ENCODE data around the gene OR4F15.

The OR4F15 gene

DNA sequence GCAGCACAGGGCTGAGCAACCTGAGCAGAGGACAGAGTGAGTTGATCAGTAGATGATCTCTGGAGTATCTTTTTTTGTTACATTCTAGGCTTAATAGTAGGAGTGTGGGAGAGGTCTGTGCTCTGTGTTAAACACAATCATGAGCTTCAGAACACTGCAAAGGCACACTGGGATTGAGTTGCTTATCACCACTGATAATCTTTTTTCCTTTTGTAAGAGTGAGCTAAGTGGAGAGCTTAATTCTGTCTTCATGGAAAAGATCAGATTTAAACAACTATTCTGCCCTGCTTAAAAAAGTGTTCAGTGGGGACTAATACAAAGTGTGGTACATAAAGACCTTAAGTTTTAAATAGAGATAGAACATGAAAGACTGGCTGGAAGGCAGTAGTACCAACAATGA is 7.6 kb upstream of the OR4F15 start:
- H3K36me3 ChIP-seq (ENCODE audit: insufficient read depth, low read length), result no peaks in the 10 kb centered on the region
- no peaks in the 10 kb centered on the region for H4K20me1 ChIP-seq (ENCODE audit: insufficient read depth, low read length)
- H3K9me2 ChIP-seq (ENCODE audit: low read depth, low read length), result no peaks in the 10 kb centered on the region
- H3K27me3 ChIP-seq (ENCODE audit: insufficient read depth, low read length), result no peaks in the 10 kb centered on the region
- no peak overlapping the region for H3K27ac ChIP-seq (ENCODE audit: low read depth, low read length, poor library complexity, severe bottlenecking)
- H3K4me3 ChIP-seq (ENCODE audit: low read depth, low read length, poor library complexity, severe bottlenecking), result no peak overlapping the region
- H3K4me2 ChIP-seq (ENCODE audit: low read length), result no peak overlapping the region
- no peak overlapping the region for H2AFZ ChIP-seq (ENCODE audit: low read length)
- no peak overlapping the region for H3K9ac ChIP-seq (ENCODE audit: low read length)
- H3K79me2 ChIP-seq (ENCODE audit: insufficient read depth, low read length), result no peaks in the 10 kb centered on the region
- no peaks in the 10 kb centered on the region for H3K4me1 ChIP-seq (ENCODE audit: insufficient read depth, low read length, severe bottlenecking)
- H3K9me3 ChIP-seq (ENCODE audit: low read length), result no peaks in the 10 kb centered on the region
- TF ChIP-seq, protein P1, sequence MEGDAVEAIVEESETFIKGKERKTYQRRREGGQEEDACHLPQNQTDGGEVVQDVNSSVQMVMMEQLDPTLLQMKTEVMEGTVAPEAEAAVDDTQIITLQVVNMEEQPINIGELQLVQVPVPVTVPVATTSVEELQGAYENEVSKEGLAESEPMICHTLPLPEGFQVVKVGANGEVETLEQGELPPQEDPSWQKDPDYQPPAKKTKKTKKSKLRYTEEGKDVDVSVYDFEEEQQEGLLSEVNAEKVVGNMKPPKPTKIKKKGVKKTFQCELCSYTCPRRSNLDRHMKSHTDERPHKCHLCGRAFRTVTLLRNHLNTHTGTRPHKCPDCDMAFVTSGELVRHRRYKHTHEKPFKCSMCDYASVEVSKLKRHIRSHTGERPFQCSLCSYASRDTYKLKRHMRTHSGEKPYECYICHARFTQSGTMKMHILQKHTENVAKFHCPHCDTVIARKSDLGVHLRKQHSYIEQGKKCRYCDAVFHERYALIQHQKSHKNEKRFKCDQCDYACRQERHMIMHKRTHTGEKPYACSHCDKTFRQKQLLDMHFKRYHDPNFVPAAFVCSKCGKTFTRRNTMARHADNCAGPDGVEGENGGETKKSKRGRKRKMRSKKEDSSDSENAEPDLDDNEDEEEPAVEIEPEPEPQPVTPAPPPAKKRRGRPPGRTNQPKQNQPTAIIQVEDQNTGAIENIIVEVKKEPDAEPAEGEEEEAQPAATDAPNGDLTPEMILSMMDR (IDR thresholded peaks at IDR 0.05; ENCODE audit: low read length), result no peak
- TF ChIP-seq EZH2 (IDR thresholded peaks at IDR 0.05; ENCODE audit: borderline replicate concordance, low read length), result no peak
- no peaks in the 10 kb centered on the region for H3F3A ChIP-seq (ENCODE audit: insufficient read depth, low read length)

DNA sequence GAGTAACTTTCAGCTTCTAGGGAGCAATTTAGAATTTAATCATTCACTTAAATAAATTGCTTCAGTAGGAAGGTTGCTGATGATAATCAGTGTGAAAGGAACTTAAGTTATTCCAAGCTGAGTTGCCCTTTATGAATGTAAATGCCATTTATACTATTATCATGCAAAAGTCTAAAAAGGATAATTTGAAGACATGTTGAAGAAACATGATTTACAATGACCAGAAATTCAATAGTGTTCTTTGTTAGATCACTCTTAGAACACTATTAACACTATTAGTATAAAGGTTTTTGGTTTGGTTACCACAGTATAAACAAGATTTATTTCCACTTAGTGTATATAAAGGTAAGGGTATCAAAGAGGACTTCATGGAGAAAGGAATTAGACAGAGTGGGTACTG is 7.1 kb upstream of the OR4F15 start:
- Histone ChIP-seq H3K9me2 (ENCODE audit: low read depth, low read length) (no peaks in the 10 kb centered on the region), H3K9me3 (ENCODE audit: low read length) (no peaks in the 10 kb centered on the region), H4K20me1 (ENCODE audit: insufficient read depth, low read length) (no peaks in the 10 kb centered on the region), H3K9ac (ENCODE audit: low read length) (no peak overlapping the region), H3K4me2 (ENCODE audit: low read length) (no peak overlapping the region), H2AFZ (ENCODE audit: low read length) (no peak overlapping the region), H3K27me3 (ENCODE audit: insufficient read depth, low read length) (no peaks in the 10 kb centered on the region), H3K79me2 (ENCODE audit: insufficient read depth, low read length) (no peaks in the 10 kb centered on the region), H3K4me3 (ENCODE audit: low read depth, low read length, poor library complexity, severe bottlenecking) (no peak overlapping the region), H3K4me1 (ENCODE audit: insufficient read depth, low read length, severe bottlenecking) (no peaks in the 10 kb centered on the region), H3K27ac (ENCODE audit: low read depth, low read length, poor library complexity, severe bottlenecking) (no peak overlapping the region), H3F3A (ENCODE audit: insufficient read depth, low read length) (no peaks in the 10 kb centered on the region), H3K36me3 (ENCODE audit: insufficient read depth, low read length) (no peaks in the 10 kb centered on the region)
- TF ChIP-seq, protein P1 (IDR thresholded peaks at IDR 0.05; ENCODE audit: low read length), result no peak
- TF ChIP-seq EZH2 (IDR thresholded peaks at IDR 0.05; ENCODE audit: borderline replicate concordance, low read length), result no peak

DNA sequence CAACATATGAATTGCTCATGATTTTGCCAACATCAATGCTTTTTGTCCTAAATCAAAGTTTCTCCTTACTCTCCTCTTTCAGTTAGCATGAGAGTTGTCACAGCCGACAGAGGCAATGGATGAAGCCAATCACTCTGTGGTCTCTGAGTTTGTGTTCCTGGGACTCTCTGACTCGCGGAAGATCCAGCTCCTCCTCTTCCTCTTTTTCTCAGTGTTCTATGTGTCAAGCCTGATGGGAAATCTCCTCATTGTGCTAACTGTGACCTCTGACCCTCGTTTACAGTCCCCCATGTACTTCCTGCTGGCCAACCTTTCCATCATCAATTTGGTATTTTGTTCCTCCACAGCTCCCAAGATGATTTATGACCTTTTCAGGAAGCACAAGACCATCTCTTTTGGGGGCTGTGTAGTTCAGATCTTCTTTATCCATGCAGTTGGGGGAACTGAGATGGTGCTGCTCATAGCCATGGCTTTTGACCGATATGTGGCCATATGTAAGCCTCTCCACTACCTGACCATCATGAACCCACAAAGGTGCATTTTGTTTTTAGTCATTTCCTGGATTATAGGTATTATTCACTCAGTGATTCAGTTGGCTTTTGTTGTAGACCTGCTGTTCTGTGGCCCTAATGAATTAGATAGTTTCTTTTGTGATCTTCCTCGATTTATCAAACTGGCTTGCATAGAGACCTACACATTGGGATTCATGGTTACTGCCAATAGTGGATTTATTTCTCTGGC is 6.2 kb upstream of the OR4F15 start:
- Histone ChIP-seq H3K4me2 (ENCODE audit: low read length) (no peak overlapping the region), H2AFZ (ENCODE audit: low read length) (no peak overlapping the region), H3K27ac (ENCODE audit: low read depth, low read length, poor library complexity, severe bottlenecking) (no peak overlapping the region), H3K36me3 (ENCODE audit: insufficient read depth, low read length) (no peaks in the 10 kb centered on the region), H3K9ac (ENCODE audit: low read length) (no peak overlapping the region), H3K9me3 (ENCODE audit: low read length) (no peaks in the 10 kb centered on the region), H3K79me2 (ENCODE audit: insufficient read depth, low read length) (no peaks in the 10 kb centered on the region), H3K27me3 (ENCODE audit: insufficient read depth, low read length) (no peaks in the 10 kb centered on the region), H4K20me1 (ENCODE audit: insufficient read depth, low read length) (no peaks in the 10 kb centered on the region), H3K9me2 (ENCODE audit: low read depth, low read length) (no peaks in the 10 kb centered on the region), H3K4me1 (ENCODE audit: insufficient read depth, low read length, severe bottlenecking) (no peaks in the 10 kb centered on the region), H3K4me3 (ENCODE audit: low read depth, low read length, poor library complexity, severe bottlenecking) (no peak overlapping the region), H3F3A (ENCODE audit: insufficient read depth, low read length) (no peaks in the 10 kb centered on the region)
- no peak for TF ChIP-seq EZH2 (IDR thresholded peaks at IDR 0.05; ENCODE audit: borderline replicate concordance, low read length)
- TF ChIP-seq, protein P1 (IDR thresholded peaks at IDR 0.05; ENCODE audit: low read length), result no peak
